Endothelial cell of umbilical vein (primary cell): ENCODE results near the gene KCNJ12. TPM values are rescaled to one million over a fixed set of nuclear protein-coding genes. Genes with fewer than 3 reads are reported as not detected.

Experiments used
- BruUV-seq: library from RNA; stranded (reverse); fragments of 400-500 nt; replicated peaks from 2 replicates; lab custom pipeline; 2021; lab: Mats Ljungman, UMichigan
- CTCF ChIA-PET: fragments of 300-600, 350-600 bp; sonication (Branson Sonifier 250); formaldehyde crosslinking; loops from one replicate; lab custom pipeline; 2021; ENCODE audit warnings: antibody characterized with exemption, inconsistent platforms; lab: Charles Lee
- POLR2A ChIA-PET: fragments of 300-600, 350-600 bp; sonication (Branson Sonifier 250); formaldehyde crosslinking; loops from one replicate; lab custom pipeline; 2021; ENCODE audit warnings: antibody characterized with exemption, inconsistent platforms; lab: Charles Lee
- DNase-seq: peaks from one replicate; pipeline ENCODE4 v3.0.0-alpha.2; 2011; ENCODE audit warnings: low read depth, low spot score
- FAIRE-seq: peaks from 2 replicates; lab custom pipeline; 2011; peaks lifted over from hg19 to GRCh38; lab: Jason Lieb, UNC
- H2AFZ ChIP-seq: 2 replicates; pipeline ENCODE4 v1.6.0; 2012; ENCODE audit warnings: low read depth, low read length, control low read depth, inconsistent platforms
- H3K27ac ChIP-seq: 2 replicates; pipeline ENCODE4 v1.5.1; 2011; ENCODE audit warnings: low read depth, mild to moderate bottlenecking, control low read depth, low read length, moderate library complexity; ENCODE audit not compliant: insufficient read depth
- H3K27me3 ChIP-seq, 2 experiments: 2 replicates each; pipeline versions ENCODE4 v1.6.0 to v1.6.1; 2011; ENCODE audit warnings: low read length in 2 of 2, mixed read lengths in 1 of 2; ENCODE audit not compliant: control insufficient read depth in 2 of 2, insufficient read depth in 2 of 2
- H3K36me3 ChIP-seq, 2 experiments: 2 replicates in 1 of 2; 3 replicates in 1 of 2; pipeline ENCODE4 v1.5.1; 2011; ENCODE audit warnings: low read length in 2 of 2, mild to moderate bottlenecking in 1 of 2, moderate library complexity in 1 of 2; ENCODE audit not compliant: control insufficient read depth in 2 of 2, insufficient read depth in 2 of 2; ENCODE audit errors: extremely low read depth in 1 of 2
- H3K4me1 ChIP-seq: 3 replicates; pipeline ENCODE4 v1.5.1; 2011; ENCODE audit warnings: mild to moderate bottlenecking, low read length; ENCODE audit not compliant: control insufficient read depth, insufficient read depth; ENCODE audit errors: extremely low read depth
- H3K4me2 ChIP-seq: 2 replicates; pipeline ENCODE4 v1.6.1; 2011; ENCODE audit warnings: low read length, control low read depth, mixed read lengths; ENCODE audit not compliant: insufficient read depth
- H3K4me3 ChIP-seq, 3 experiments: fragments of 200-600 bp in 1 of 3; sonication (generic), shearing (Covaris generic) in 1 of 3; replicated peaks in 1 of 3; 2 replicates each; pipeline ENCODE4 v1.5.1; 2011 to 2016; ENCODE audit warnings: control low read depth in 3 of 3, low read length in 3 of 3, mild to moderate bottlenecking in 2 of 3, inconsistent platforms in 1 of 3, low read depth in 1 of 3, moderate library complexity in 1 of 3; ENCODE audit not compliant: insufficient read depth in 1 of 3
- H3K79me2 ChIP-seq: 2 replicates; pipeline ENCODE4 v1.6.0; 2012; ENCODE audit warnings: low read length, inconsistent platforms; ENCODE audit not compliant: control insufficient read depth, insufficient read depth
- H3K9ac ChIP-seq: replicated peaks from 2 replicates; pipeline ENCODE3; 2011; ENCODE audit warnings: low read length, control low read depth; ENCODE audit not compliant: insufficient read depth; ENCODE audit errors: extremely low read depth
- H3K9me1 ChIP-seq: replicated peaks from 3 replicates; pipeline ENCODE4 v1.6.0; 2011; ENCODE audit warnings: mild to moderate bottlenecking, low read length; ENCODE audit not compliant: control insufficient read depth, insufficient read depth; ENCODE audit errors: extremely low read depth
- H3K9me3 ChIP-seq: replicated peaks from 2 replicates; pipeline ENCODE4 v1.5.1; 2012; ENCODE audit warnings: low read length, inconsistent platforms; ENCODE audit not compliant: control insufficient read depth, insufficient read depth
- H4K20me1 ChIP-seq: replicated peaks from 2 replicates; pipeline ENCODE3; 2011; ENCODE audit warnings: mild to moderate bottlenecking, low read length; ENCODE audit not compliant: control insufficient read depth, insufficient read depth; ENCODE audit errors: extremely low read depth
- EZH2 ChIP-seq: IDR thresholded peaks from 2 replicates; pipeline ENCODE4 v1.6.1; 2012; ENCODE audit warnings: borderline replicate concordance, low read depth, mild to moderate bottlenecking, moderate library complexity, low read length, inconsistent platforms; ENCODE audit not compliant: severe bottlenecking
- FOS ChIP-seq: IDR thresholded peaks from 2 replicates; pipeline ENCODE4 v1.6.1; 2011; ENCODE audit warnings: mild to moderate bottlenecking, low read length, moderate library complexity, borderline replicate concordance; ENCODE audit not compliant: insufficient read depth
- GATA2 ChIP-seq: IDR thresholded peaks from 2 replicates; pipeline ENCODE4 v1.7.0; 2011; ENCODE audit warnings: low read depth, mild to moderate bottlenecking, moderate library complexity, mixed read lengths, low read length; ENCODE audit not compliant: insufficient read length, insufficient read depth
- JUN ChIP-seq: IDR thresholded peaks from 2 replicates; pipeline ENCODE4 v1.6.1; 2011; ENCODE audit warnings: borderline replicate concordance, low read depth; ENCODE audit not compliant: insufficient read length, insufficient read depth
- MYC ChIP-seq: IDR thresholded peaks from one replicate; pipeline ENCODE4 v1.6.1; 2011; ENCODE audit warnings: mild to moderate bottlenecking, low read depth, low read length
- POLR2A ChIP-seq: IDR thresholded peaks from 2 replicates; pipeline ENCODE4 v1.6.1; 2012; ENCODE audit warnings: low read depth, mild to moderate bottlenecking, control low read depth, low read length
- POLR2AphosphoS5 ChIP-seq: IDR thresholded peaks from 2 replicates; pipeline ENCODE4 v1.6.1; 2012; ENCODE audit warnings: low read depth, mild to moderate bottlenecking, control low read depth, low read length, moderate library complexity; ENCODE audit not compliant: insufficient read depth
- dilution Hi-C: fragments of 300-500 bp; cut with MboI; formaldehyde crosslinking; loops from one replicate; pipeline ENCODE4 v1.15.0; 2019; ENCODE audit warnings: low sequenced_read_pairs; ENCODE audit not compliant: extremely low pct_ligation_motif_present
- intact Hi-C: fragments of 100-400 bp; cut with micrococcal nuclease; formaldehyde crosslinking; loops from one replicate; pipeline ENCODE4 v1.10.0; 2022
- polyA plus RNA-seq, 4 experiments: library from polyadenylated mRNA; depleted of rRNA in 3 of 4; stranded (reverse) in 3 of 4; unstranded in 1 of 4; fragments of >200 nt; gene quantifications; 2 replicates each; pipeline versions ENCODE4 v1.2.1 to v1.2.3, GENCODE V29; 2011 to 2012; ENCODE audit warnings: missing spikeins in 1 of 4
- total RNA-seq: library from RNA; stranded (reverse); gene quantifications from 2 replicates; pipeline ENCODE4 v1.2.3, GENCODE V29; 2021
- TF ChIP-seq, protein P1 (sequence below): IDR thresholded peaks from 2 replicates; pipeline ENCODE4 v1.6.1; 2011; ENCODE audit not compliant: insufficient read depth, insufficient read length
- TF ChIP-seq, protein P2 (sequence below), 2 donors: IDR thresholded peaks; 1 replicate in 1 of 2; 2 replicates in 1 of 2; pipeline ENCODE4 v1.5.1; 2011; ENCODE audit warnings: low read length in 2 of 2, mild to moderate bottlenecking in 2 of 2, moderate library complexity in 2 of 2, control low read depth in 1 of 2, inconsistent platforms in 1 of 2, low read depth in 1 of 2; ENCODE audit not compliant: insufficient read depth in 1 of 2; ENCODE audit errors: extremely low read depth in 1 of 2

KCNJ12 gene
- total and polyA plus RNA-seq, 2 donors (not counting 3 experiments of a cell fraction or from before 2014, with no cell fraction given) = 0.19 to 0.44 TPM

DNA sequence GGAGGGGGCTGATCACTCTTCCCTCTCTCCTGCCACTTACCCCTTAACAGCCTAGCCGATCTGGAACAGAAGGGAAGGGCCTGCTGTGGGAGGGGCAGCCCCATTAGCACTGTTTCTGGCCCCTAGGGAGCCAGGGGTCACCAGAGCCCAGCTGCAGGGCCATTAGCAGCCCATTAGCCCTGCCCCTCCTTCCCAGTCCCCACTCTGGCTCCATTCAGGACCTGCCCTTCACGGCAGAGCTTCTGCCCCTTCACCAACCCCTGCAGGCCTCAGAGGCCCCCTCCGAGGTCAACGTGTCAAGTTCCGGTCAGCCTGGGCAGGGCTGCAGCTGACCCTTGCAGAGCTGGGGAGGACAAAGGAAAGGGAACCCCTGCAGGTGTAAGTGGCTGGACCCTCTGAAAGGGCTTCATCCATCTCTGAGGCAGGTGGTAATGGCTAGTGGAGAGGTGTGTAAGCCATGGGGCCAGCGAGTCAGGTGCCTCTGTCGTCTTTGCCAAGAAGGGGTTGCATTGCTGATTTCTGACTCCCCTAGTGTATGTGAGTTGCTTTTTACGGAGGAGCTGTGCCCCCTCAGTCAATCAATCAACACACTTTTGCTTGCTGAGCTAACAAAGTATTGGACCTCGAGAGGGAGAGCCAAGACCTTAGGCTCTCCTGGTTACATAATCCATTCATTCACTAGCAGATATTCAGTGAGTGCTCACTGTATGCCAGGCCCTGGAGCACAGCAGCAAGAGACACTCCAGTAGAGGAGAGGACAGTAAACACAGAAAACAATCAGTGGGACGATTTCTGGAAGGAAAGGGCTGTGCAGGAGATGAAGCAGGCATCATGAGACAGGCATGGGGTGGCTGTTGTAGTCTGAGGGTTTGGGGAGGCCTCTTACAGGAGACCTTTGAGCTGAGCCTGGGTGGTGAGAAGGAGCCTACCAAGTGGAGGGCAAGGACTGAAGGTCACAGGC, 18.2 kb upstream of the KCNJ12 start:
- DNase-seq = no peak
- Histone ChIP-seq H3K4me3 (no peak overlapping the region), H3K4me2 (no peak overlapping the region), H3K27ac (no peak overlapping the region), H3K79me2 (no peaks in the 10 kb centered on the region), H3K9ac (no peak overlapping the region), H3K9me1 (no peaks in the 10 kb centered on the region), H3K9me3 (no peaks in the 10 kb centered on the region), H3K36me3 (no peaks in the 10 kb centered on the region), H4K20me1 (no peaks in the 10 kb centered on the region), H3K4me1 (no peaks in the 10 kb centered on the region), H2AFZ (no peak overlapping the region), H3K27me3 (no peaks in the 10 kb centered on the region)
- no TSS peak for BruUV-seq
- ChIA-PET CTCF (no interaction called here), POLR2A (no interaction called here)
- dilution Hi-C loops (no loop called here), intact Hi-C loops (no loop called here)
- no peak for FAIRE-seq
- no peak for TF ChIP-seq POLR2A
- no peak for TF ChIP-seq GATA2
- no peak for TF ChIP-seq MYC
- TF ChIP-seq POLR2AphosphoS5 = no peak
- TF ChIP-seq, protein P1, sequence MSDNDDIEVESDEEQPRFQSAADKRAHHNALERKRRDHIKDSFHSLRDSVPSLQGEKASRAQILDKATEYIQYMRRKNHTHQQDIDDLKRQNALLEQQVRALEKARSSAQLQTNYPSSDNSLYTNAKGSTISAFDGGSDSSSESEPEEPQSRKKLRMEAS = no peak
- TF ChIP-seq EZH2 = no peak
- TF ChIP-seq, protein P2, sequence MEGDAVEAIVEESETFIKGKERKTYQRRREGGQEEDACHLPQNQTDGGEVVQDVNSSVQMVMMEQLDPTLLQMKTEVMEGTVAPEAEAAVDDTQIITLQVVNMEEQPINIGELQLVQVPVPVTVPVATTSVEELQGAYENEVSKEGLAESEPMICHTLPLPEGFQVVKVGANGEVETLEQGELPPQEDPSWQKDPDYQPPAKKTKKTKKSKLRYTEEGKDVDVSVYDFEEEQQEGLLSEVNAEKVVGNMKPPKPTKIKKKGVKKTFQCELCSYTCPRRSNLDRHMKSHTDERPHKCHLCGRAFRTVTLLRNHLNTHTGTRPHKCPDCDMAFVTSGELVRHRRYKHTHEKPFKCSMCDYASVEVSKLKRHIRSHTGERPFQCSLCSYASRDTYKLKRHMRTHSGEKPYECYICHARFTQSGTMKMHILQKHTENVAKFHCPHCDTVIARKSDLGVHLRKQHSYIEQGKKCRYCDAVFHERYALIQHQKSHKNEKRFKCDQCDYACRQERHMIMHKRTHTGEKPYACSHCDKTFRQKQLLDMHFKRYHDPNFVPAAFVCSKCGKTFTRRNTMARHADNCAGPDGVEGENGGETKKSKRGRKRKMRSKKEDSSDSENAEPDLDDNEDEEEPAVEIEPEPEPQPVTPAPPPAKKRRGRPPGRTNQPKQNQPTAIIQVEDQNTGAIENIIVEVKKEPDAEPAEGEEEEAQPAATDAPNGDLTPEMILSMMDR (IDR thresholded peaks at IDR 0.05; ENCODE audit: extremely low read depth in 1 of 2, insufficient read depth in 1 of 2, low read depth in 1 of 2, low read length in 2 of 2) = no peak
- TF ChIP-seq JUN = no peak
- no peak for TF ChIP-seq FOS
